Natural killer cell (primary cell): ENCODE measurements around the gene MKNK1. TPM values are rescaled to one million over a fixed set of nuclear protein-coding genes. Genes with fewer than 3 reads are reported as not detected.

Experiments used
- ATAC-seq, 3 donors: fragments of 150-1000 bp in 2 of 3; fragments of 200-7000 bp in 1 of 3; cut with Tn5 transposase; 1 replicate in 1 of 3; 2 replicates in 2 of 3; pipeline ENCODE4 v1.10.0; 2021; ENCODE audit warnings: mild to moderate bottlenecking in 2 of 3, moderate library complexity in 2 of 3
- DNase-seq, 2 donors: peaks; one replicate each; pipeline versions ENCODE4 v3.0.0 to v3.0.0-alpha.2; 2013 to 2021; ENCODE audit warnings: mixed read lengths in 1 of 2
- H3K27ac ChIP-seq: one replicate; pipeline ENCODE4 v1.5.1; 2013; ENCODE audit warnings: mild to moderate bottlenecking, low read length
- H3K27me3 ChIP-seq: one replicate; pipeline ENCODE4 v1.6.1; 2013; ENCODE audit warnings: low read length; ENCODE audit not compliant: control insufficient read depth, insufficient read depth
- H3K36me3 ChIP-seq: one replicate; pipeline ENCODE4 v1.6.1; 2013; ENCODE audit warnings: low read length; ENCODE audit not compliant: control insufficient read depth, insufficient read depth
- H3K4me1 ChIP-seq: one replicate; pipeline ENCODE4 v1.6.1; 2013; ENCODE audit warnings: low read length; ENCODE audit not compliant: control insufficient read depth, insufficient read depth
- H3K4me3 ChIP-seq: one replicate; pipeline ENCODE4 v1.5.1; 2013; ENCODE audit warnings: low read length
- H3K9me3 ChIP-seq: one replicate; pipeline ENCODE4 v1.6.1; 2013; ENCODE audit warnings: low read length; ENCODE audit not compliant: control insufficient read depth, insufficient read depth
- H3K27ac Mint-ChIP-seq, 2 donors: one replicate each; pipeline ENCODE4 v1.8.0; 2022; ENCODE audit warnings: mild to moderate bottlenecking in 2 of 2, mixed read lengths in 2 of 2, moderate library complexity in 1 of 2
- H3K27me3 Mint-ChIP-seq, 2 donors: one replicate each; pipeline ENCODE4 v1.8.0; 2022; ENCODE audit warnings: low read depth in 2 of 2, mixed read lengths in 2 of 2
- H3K36me3 Mint-ChIP-seq: one replicate; pipeline ENCODE4 v1.8.0; 2022; ENCODE audit warnings: mixed read lengths
- H3K4me1 Mint-ChIP-seq, 2 donors: one replicate each; pipeline ENCODE4 v1.8.0; 2022; ENCODE audit warnings: mixed read lengths in 2 of 2
- H3K4me3 Mint-ChIP-seq: one replicate; pipeline ENCODE4 v1.8.0; 2022; ENCODE audit warnings: mild to moderate bottlenecking, moderate library complexity, mixed read lengths
- H3K9me3 Mint-ChIP-seq, 2 donors: one replicate each; pipeline ENCODE4 v1.8.0; 2022; ENCODE audit warnings: mixed read lengths in 2 of 2
- CTCF ChIP-seq: fragments of 200-600 bp; IDR thresholded peaks from one replicate; pipeline ENCODE4 v1.8.0; 2022; ENCODE audit warnings: antibody characterized with exemption
- WGBS: methylation state at CpG from one replicate; pipeline ENCODE4 v1.1.7; 2013; ENCODE audit warnings: missing lambda C conversion rate; ENCODE audit not compliant: insufficient coverage; 5-methylcytosine and 5-hydroxymethylcytosine counted together
- intact Hi-C: fragments of 100-400 bp; cut with micrococcal nuclease; formaldehyde crosslinking; loops from one replicate; pipeline ENCODE4 v1.14.2; 2022
- total RNA-seq, 4 donors: library from RNA; stranded (reverse); fragments of 120-200 nt in 1 of 4; gene quantifications; one replicate each; pipeline versions ENCODE4 v1.2.3 to v1.2.4, GENCODE V29; 2013 to 2022

MKNK1 gene
- total RNA-seq, 3 donors from 2014 or later (not counting 1 experiment from before 2014, with no cell fraction given) = 59.5 to 81.5 (median 65.5) TPM

- Histone ChIP-seq H3K36me3 (peaks cover 31% of the 10 kb centered on the region), H3K4me1 (peaks cover 12% of the 10 kb centered on the region), H3K9me3 (no peaks in the 10 kb centered on the region), H3K27ac (no peak overlapping the region), H3K4me3 (no peak overlapping the region), H3K27me3 (no peaks in the 10 kb centered on the region)
- H3K27me3 Mint-ChIP-seq = no peaks in the 10 kb centered on the region
- H3K4me1 Mint-ChIP-seq = peaks cover 30 to 46% of the 10 kb centered on the region in 2 donors
- intact Hi-C loops = no loop called here
- H3K4me3 Mint-ChIP-seq = no peak overlapping the region
- DNase-seq (no peak), ATAC-seq (no peak)
- H3K36me3 Mint-ChIP-seq = peaks cover 19% of the 10 kb centered on the region
- no peak for TF ChIP-seq CTCF
- H3K27ac Mint-ChIP-seq = no peak overlapping the region
- WGBS = 90% methylated on average over 4 of the region's 4 CpGs
- H3K9me3 Mint-ChIP-seq = no peaks in the 10 kb centered on the region
These were observed 11.2 kb downstream of the MKNK1 start for GRCh38 chr1:46592823-46593222.

DNA sequence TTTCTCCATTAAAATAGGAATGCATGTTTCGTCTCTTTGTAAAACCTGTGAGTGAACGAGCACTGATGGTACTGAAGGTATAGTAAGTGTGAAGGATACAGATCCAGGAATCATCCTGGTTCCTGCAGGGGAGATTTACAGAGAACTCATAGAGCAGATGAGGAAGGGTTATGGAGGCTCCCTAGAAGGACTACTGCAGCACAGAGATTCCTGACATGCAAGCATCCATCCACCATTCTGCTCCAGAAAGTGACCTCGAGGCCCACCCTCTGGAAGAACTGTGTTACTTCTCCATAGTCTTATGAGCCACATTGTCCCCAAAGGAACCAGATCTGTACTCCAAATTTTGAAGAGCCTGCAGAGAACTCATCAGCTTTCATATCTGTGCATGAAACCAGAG lies 14.5 kb downstream of the MKNK1 start:
- Mint-ChIP-seq H3K27ac (no peak overlapping the region), H3K4me1 (peaks cover 14% of the 10 kb centered on the region in 2 donors), H3K9me3 (no peaks in the 10 kb centered on the region), H3K36me3 (peaks cover 19% of the 10 kb centered on the region), H3K27me3 (no peaks in the 10 kb centered on the region), H3K4me3 (no peak overlapping the region)
- WGBS = 96% methylated on average over 3 of the region's 3 CpGs
- Histone ChIP-seq H3K27ac (no peak overlapping the region), H3K4me3 (no peak overlapping the region), H3K9me3 (no peaks in the 10 kb centered on the region), H3K36me3 (peaks cover 38% of the 10 kb centered on the region), H3K4me1 (peaks cover under 1% of the 10 kb centered on the region), H3K27me3 (no peaks in the 10 kb centered on the region)
- no peak for TF ChIP-seq CTCF
- intact Hi-C loops = no loop called here
- no peak for DNase-seq
- no peak for ATAC-seq

DNA sequence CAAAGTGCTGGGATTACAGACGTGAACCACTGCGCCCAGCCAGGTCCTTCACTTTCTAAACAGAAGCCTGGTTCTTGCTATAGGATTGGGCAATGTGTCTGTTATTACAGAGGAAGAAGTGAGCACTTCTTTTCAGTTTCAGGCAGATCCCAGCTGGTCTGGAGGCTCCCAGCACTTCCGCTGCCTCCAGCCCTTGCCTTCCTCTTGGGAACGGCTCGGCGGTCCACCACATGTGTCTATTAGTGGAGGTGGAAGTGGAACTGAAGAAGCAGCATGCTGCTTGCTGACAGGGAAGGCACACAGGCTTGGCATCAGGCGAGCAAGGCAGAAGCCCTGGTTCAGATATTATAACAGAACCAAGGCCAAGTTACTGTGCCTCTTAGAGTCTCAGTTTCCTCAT lies 17.0 kb downstream of the MKNK1 start:
- H3K27me3 Mint-ChIP-seq = no peaks in the 10 kb centered on the region
- H3K9me3 ChIP-seq = no peaks in the 10 kb centered on the region
- ATAC-seq (no peak), DNase-seq (no peak)
- no peaks in the 10 kb centered on the region for H3K9me3 Mint-ChIP-seq
- peaks cover 13 to 19% of the 10 kb centered on the region in 2 donors for H3K4me1 Mint-ChIP-seq
- H3K4me3 Mint-ChIP-seq = no peak overlapping the region
- no peak overlapping the region for H3K27ac Mint-ChIP-seq
- TF ChIP-seq CTCF = no peak
- peaks cover 8% of the 10 kb centered on the region for H3K4me1 ChIP-seq
- intact Hi-C loops = no loop called here
- H3K36me3 Mint-ChIP-seq = peaks cover 3% of the 10 kb centered on the region
- no peak overlapping the region for H3K4me3 ChIP-seq
- no peaks in the 10 kb centered on the region for H3K27me3 ChIP-seq
- H3K27ac ChIP-seq = no peak overlapping the region
- H3K36me3 ChIP-seq = peaks cover 38% of the 10 kb centered on the region
- WGBS = 91% methylated on average over 7 of the region's 7 CpGs

- Histone ChIP-seq H3K9me3 (no peaks in the 10 kb centered on the region), H3K36me3 (peaks cover 28% of the 10 kb centered on the region), H3K4me3 (no peak overlapping the region), H3K27me3 (no peaks in the 10 kb centered on the region), H3K4me1 (peaks cover 21% of the 10 kb centered on the region), H3K27ac (no peak overlapping the region)
- Mint-ChIP-seq H3K4me1 (peaks cover 29 to 35% of the 10 kb centered on the region in 2 donors), H3K36me3 (no peaks in the 10 kb centered on the region), H3K27ac (no peak overlapping the region), H3K9me3 (no peaks in the 10 kb centered on the region), H3K27me3 (no peaks in the 10 kb centered on the region), H3K4me3 (no peak overlapping the region)
- intact Hi-C loops = no loop called here
- no peak for TF ChIP-seq CTCF
- no peak for ATAC-seq
- 91% methylated on average over 12 of the region's 12 CpGs for WGBS
- DNase-seq = no peak
These were observed 18.6 kb downstream of the MKNK1 start for GRCh38 chr1:46585312-46585938.
